HepG2 (cell line): ENCODE data around the gene TGFBRAP1. TPM values are rescaled to one million over a fixed set of nuclear protein-coding genes. Genes with fewer than 3 reads are reported as not detected.
A peak's percentile ranks its signal among the peaks of the same experiment; 100 is the strongest.

Experiments
- GABPB1 ChIP-seq: IDR thresholded peaks from 2 replicates; pipeline ENCODE4 v1.6.1; 2016; ENCODE audit warnings: mild to moderate bottlenecking, missing genetic modification reagents, moderate library complexity, missing compliant biosample characterization
- HMGXB3 ChIP-seq: sonication (generic); formaldehyde crosslinking; IDR thresholded peaks from 2 replicates; pipeline ENCODE4 v1.4.0; 2020; ENCODE audit warnings: missing genetic modification reagents, borderline replicate concordance
- ISL2 ChIP-seq: sonication (generic); formaldehyde crosslinking; IDR thresholded peaks from 2 replicates; pipeline ENCODE4 v1.5.0; 2020; ENCODE audit warnings: missing genetic modification reagents
- JUNB ChIP-seq: sonication (generic); formaldehyde crosslinking; IDR thresholded peaks from 2 replicates; pipeline ENCODE4 v1.8.0; 2022; ENCODE audit warnings: missing genetic modification reagents, mild to moderate bottlenecking, borderline replicate concordance
- MAX ChIP-seq: IDR thresholded peaks from 2 replicates; pipeline ENCODE4 v1.6.1; 2012; ENCODE audit warnings: inconsistent platforms
- MAZ ChIP-seq, 2 experiments: sonication (generic) in 1 of 2; formaldehyde crosslinking in 1 of 2; IDR thresholded peaks; 2 replicates each; pipeline versions ENCODE4 v1.5.0 to v1.6.1; 2012 to 2020; ENCODE audit warnings: low read depth in 2 of 2, mild to moderate bottlenecking in 2 of 2, borderline replicate concordance in 1 of 2, improper control_type of control experiment in 1 of 2, low read length in 1 of 2, missing genetic modification reagents in 1 of 2, moderate library complexity in 1 of 2
- POLR2G ChIP-seq: fragments of 200-400 bp; formaldehyde crosslinking; IDR thresholded peaks from 2 replicates; pipeline ENCODE4 v1.6.1; 2018; ENCODE audit warnings: mild to moderate bottlenecking, low read depth, low read length, moderate library complexity
- RARA ChIP-seq: IDR thresholded peaks from 2 replicates; pipeline ENCODE4 v1.6.1; 2016; ENCODE audit warnings: missing genetic modification reagents, missing compliant biosample characterization
- SOX6 ChIP-seq, 2 experiments: fragments of 450-650 bp in 1 of 2; sonication (generic) in 1 of 2; formaldehyde crosslinking in 1 of 2; IDR thresholded peaks; 2 replicates each; pipeline versions ENCODE4 v1.4.0 to v1.6.1; 2017 to 2020; ENCODE audit warnings: antibody characterized with exemption in 1 of 2, mild to moderate bottlenecking in 1 of 2, missing genetic modification reagents in 1 of 2
- TRIM22 ChIP-seq: fragments of 450-650 bp; IDR thresholded peaks from 2 replicates; pipeline ENCODE4 v1.6.1; 2017
- ZC3H4 ChIP-seq: sonication (generic); formaldehyde crosslinking; IDR thresholded peaks from 2 replicates; pipeline ENCODE4 v1.4.0; 2020; ENCODE audit warnings: missing genetic modification reagents, borderline replicate concordance
- ZIK1 ChIP-seq: sonication (generic); formaldehyde crosslinking; IDR thresholded peaks from 2 replicates; pipeline ENCODE4 v1.5.0; 2020; ENCODE audit warnings: mild to moderate bottlenecking, low read depth, missing genetic modification reagents, borderline replicate concordance
- ZNF331 ChIP-seq: sonication (generic); formaldehyde crosslinking; IDR thresholded peaks from 2 replicates; pipeline ENCODE4 v1.4.0; 2020; ENCODE audit warnings: missing genetic modification reagents
- ZNF761 ChIP-seq: sonication (generic); formaldehyde crosslinking; conservative IDR thresholded peaks from 2 replicates; pipeline ENCODE4 v1.4.0; 2020; ENCODE audit warnings: mild to moderate bottlenecking, missing genetic modification reagents
- ZNF784 ChIP-seq: sonication (generic); formaldehyde crosslinking; IDR thresholded peaks from 2 replicates; pipeline ENCODE4 v1.5.1; 2020; ENCODE audit warnings: missing genetic modification reagents, mild to moderate bottlenecking, borderline replicate concordance
- ZXDC ChIP-seq: sonication (generic); formaldehyde crosslinking; IDR thresholded peaks from 2 replicates; pipeline ENCODE4 v1.5.0; 2020; ENCODE audit warnings: mild to moderate bottlenecking, missing genetic modification reagents
- ZZZ3 ChIP-seq: sonication (generic); formaldehyde crosslinking; IDR thresholded peaks from 2 replicates; pipeline ENCODE4 v1.4.0; 2020; ENCODE audit warnings: missing genetic modification reagents, mild to moderate bottlenecking, borderline replicate concordance
- polyA plus RNA-seq, 8 experiments: library from polyadenylated mRNA; depleted of rRNA in 3 of 8; stranded (reverse) in 7 of 8; unstranded in 1 of 8; fragments of >200 nt; fragmentation: Illumina TruSeq in 4 of 8; extraction: Trizol in 4 of 8; gene quantifications; 2 replicates each; pipeline versions ENCODE4 v1.2.1 to v1.2.3, GENCODE V29; 2011 to 2016; ENCODE audit warnings: low read depth in 4 of 8, missing spikeins in 1 of 8, mixed read lengths in 1 of 8; ENCODE audit not compliant: insufficient read depth in 1 of 8
- total RNA-seq, 5 experiments: library from RNA; depleted of rRNA; stranded (reverse); fragments of >200 nt; fragmentation: Illumina TruSeq; extraction: Trizol; gene quantifications; 2 replicates each; pipeline ENCODE4 v1.2.3, GENCODE V29; 2016; ENCODE audit warnings: low read depth in 1 of 5

The TGFBRAP1 gene
- total and polyA plus RNA-seq, 2 of the 13 experiments (the other 11 are each of a cell fraction or from before 2014, with no cell fraction given): 12.7 to 22.9 TPM

GRCh38 chr2:105328281-105329196 lies 996 bp downstream of the TGFBRAP1 start (continued):
- TF ChIP-seq POLR2G (0 out of 2 replicates have a peak, but pooled peaks have one; percentile 46), GABPB1 (CRISPR knock-in tag) (peak; percentile 55), ZXDC (CRISPR knock-in tag) (peak; percentile 45), ZNF331 (CRISPR knock-in tag) (peak; percentile 45; the same call in 1 of the 2 replicates), ISL2 (CRISPR knock-in tag) (peak; percentile 47; the same call in 1 of the 2 replicates), ZNF761 (CRISPR knock-in tag) (peak; percentile 94), MAZ (IDR thresholded peaks at IDR 0.05; ENCODE audit: borderline replicate concordance, low read depth, low read length) (no peak), MAZ (CRISPR knock-in tag; IDR thresholded peaks at IDR 0.05; ENCODE audit: low read depth) (peak; percentile 67; the same call in 1 of the 2 replicates), ZNF784 (CRISPR knock-in tag) (no peak), MAX (peak; percentile 97), SOX6 (IDR thresholded peaks at IDR 0.05) (no peak), SOX6 (CRISPR knock-in tag; IDR thresholded peaks at IDR 0.05) (no peak; the same call in 1 of the 2 replicates), RARA (CRISPR knock-in tag) (peak; percentile 41), TRIM22 (no peak), ZIK1 (CRISPR knock-in tag) (0 out of 2 replicates have a peak, but pooled peaks have one; percentile 78), ZZZ3 (CRISPR knock-in tag) (peak; percentile 67; the same call in 1 of the 2 replicates), JUNB (CRISPR knock-in tag) (peak; percentile 67; the same call in 1 of the 2 replicates), ZC3H4 (CRISPR knock-in tag) (peak; percentile 89; the same call in 1 of the 2 replicates), HMGXB3 (CRISPR knock-in tag) (peak; percentile 56; the same call in 1 of the 2 replicates)
